Measurements from ENCODE around the gene KIF17.

DNA sequence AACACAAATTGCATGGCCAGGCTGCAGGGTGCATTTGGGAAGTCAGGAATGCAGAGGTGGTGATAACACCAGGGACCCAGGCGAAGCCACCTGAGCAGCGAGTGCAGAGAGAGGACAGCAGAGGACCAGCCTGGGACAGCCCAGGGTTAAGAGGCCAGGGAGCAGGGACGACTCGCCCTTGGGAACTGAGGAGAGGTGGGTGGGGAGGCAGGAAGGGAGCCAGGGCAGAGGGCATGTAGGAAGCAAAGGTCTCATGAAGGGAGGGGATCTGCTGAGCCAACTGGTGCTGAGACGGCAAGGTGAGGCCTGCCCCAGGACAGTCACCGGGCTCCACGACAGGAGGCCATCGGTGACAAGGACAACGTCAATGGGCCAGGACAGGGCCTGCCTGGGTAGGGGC lies 16.4 kb downstream of the KIF17 start:
- TF ChIP-seq, protein P1, sequence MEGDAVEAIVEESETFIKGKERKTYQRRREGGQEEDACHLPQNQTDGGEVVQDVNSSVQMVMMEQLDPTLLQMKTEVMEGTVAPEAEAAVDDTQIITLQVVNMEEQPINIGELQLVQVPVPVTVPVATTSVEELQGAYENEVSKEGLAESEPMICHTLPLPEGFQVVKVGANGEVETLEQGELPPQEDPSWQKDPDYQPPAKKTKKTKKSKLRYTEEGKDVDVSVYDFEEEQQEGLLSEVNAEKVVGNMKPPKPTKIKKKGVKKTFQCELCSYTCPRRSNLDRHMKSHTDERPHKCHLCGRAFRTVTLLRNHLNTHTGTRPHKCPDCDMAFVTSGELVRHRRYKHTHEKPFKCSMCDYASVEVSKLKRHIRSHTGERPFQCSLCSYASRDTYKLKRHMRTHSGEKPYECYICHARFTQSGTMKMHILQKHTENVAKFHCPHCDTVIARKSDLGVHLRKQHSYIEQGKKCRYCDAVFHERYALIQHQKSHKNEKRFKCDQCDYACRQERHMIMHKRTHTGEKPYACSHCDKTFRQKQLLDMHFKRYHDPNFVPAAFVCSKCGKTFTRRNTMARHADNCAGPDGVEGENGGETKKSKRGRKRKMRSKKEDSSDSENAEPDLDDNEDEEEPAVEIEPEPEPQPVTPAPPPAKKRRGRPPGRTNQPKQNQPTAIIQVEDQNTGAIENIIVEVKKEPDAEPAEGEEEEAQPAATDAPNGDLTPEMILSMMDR (IDR thresholded peaks at IDR 0.05; ENCODE audit: low read depth, low read length, poor library complexity, severe bottlenecking) = no peak
- TF ChIP-seq EZH2phosphoT487 (IDR thresholded peaks at IDR 0.05; ENCODE audit: borderline replicate concordance, low read length) = no peak

All from DOHH2 (cell line).